Lung (tissue), 12 donors: ENCODE results near the gene RBPJ. TPM values are rescaled to one million over a fixed set of nuclear protein-coding genes. Genes with fewer than 3 reads are reported as not detected.

ENCODE experiments used
- ATAC-seq: fragments of 200-7000 bp; cut with Tn5 transposase; one replicate; pipeline ENCODE4 v1.9.1; 2020; ENCODE audit warnings: moderate number of reproducible peaks; ENCODE audit not compliant: insufficient read depth, low FRiP score
- DNase-seq, 3 donors: peaks; one replicate each; pipeline ENCODE4 v3.0.0-alpha.2; 2013 to 2017
- H3K27ac ChIP-seq, 2 donors: one replicate each; pipeline ENCODE4 v1.5.1; 2013; ENCODE audit warnings: mild to moderate bottlenecking in 2 of 2, moderate library complexity in 2 of 2, control low read depth in 1 of 2, inconsistent platforms in 1 of 2, low read depth in 1 of 2, low read length in 1 of 2
- H3K27me3 ChIP-seq, 3 donors: one replicate each; pipeline ENCODE4 v1.5.1; 2013; ENCODE audit warnings: low read length in 2 of 3; ENCODE audit not compliant: control insufficient read depth in 3 of 3, insufficient read depth in 3 of 3
- H3K36me3 ChIP-seq, 4 donors: one replicate each; pipeline ENCODE4 v1.5.1; 2013; ENCODE audit warnings: low read length in 4 of 4, mild to moderate bottlenecking in 1 of 4, moderate library complexity in 1 of 4; ENCODE audit not compliant: control insufficient read depth in 4 of 4, insufficient read depth in 4 of 4
- H3K4me1 ChIP-seq, 5 donors: one replicate each; pipeline ENCODE4 v1.5.1; 2013; ENCODE audit warnings: low read length in 5 of 5, mild to moderate bottlenecking in 2 of 5, moderate library complexity in 1 of 5; ENCODE audit not compliant: control insufficient read depth in 5 of 5, insufficient read depth in 5 of 5
- H3K4me3 ChIP-seq: one replicate; pipeline ENCODE4 v1.5.1; 2013; ENCODE audit warnings: mild to moderate bottlenecking, control low read depth, moderate library complexity
- H3K9ac ChIP-seq, 2 donors: one replicate each; pipeline ENCODE4 v1.5.1; 2013; ENCODE audit warnings: low read length in 2 of 2, control low read depth in 1 of 2; ENCODE audit not compliant: insufficient read depth in 1 of 2
- H3K9me3 ChIP-seq, 4 donors: one replicate each; pipeline ENCODE4 v1.5.1; 2013; ENCODE audit warnings: low read length in 3 of 4, mild to moderate bottlenecking in 1 of 4, moderate library complexity in 1 of 4; ENCODE audit not compliant: control insufficient read depth in 4 of 4, insufficient read depth in 3 of 4
- WGBS, 2 donors: extraction: QIAGEN DNeasy Blood & Tissue Kit; methylation state at CpG; one replicate each; pipeline ENCODE4 v1.1.7; 2013; 5-methylcytosine and 5-hydroxymethylcytosine counted together
- polyA plus RNA-seq, 2 donors: library from polyadenylated mRNA; stranded (reverse); fragments of 200-250 nt; gene quantifications; one replicate each; pipeline ENCODE4 v1.2.1, GENCODE V29; 2013
- total RNA-seq, 2 donors: library from RNA; depleted of rRNA in 1 of 2; stranded (reverse); fragments of >200 nt in 1 of 2; gene quantifications; one replicate each; pipeline ENCODE4 v1.2.1, GENCODE V29; 2014 to 2021
- TF ChIP-seq, protein P1 (sequence below): IDR thresholded peaks from 2 replicates; pipeline ENCODE4 v1.5.1; 2012; ENCODE audit warnings: mild to moderate bottlenecking; ENCODE audit errors: control extremely low read depth, extremely low read depth
- donor health status: control.
- donor health status: control.
- donor health status: Bipolar disorder and iron deficiency.
- donor health status: healthy.
- donor health status: DM: yes; HTN: yes; CAD: no.

The RBPJ gene
- total and polyA plus RNA-seq, 4 donors = 39.1 to 130 (median 58.9) TPM

DNA sequence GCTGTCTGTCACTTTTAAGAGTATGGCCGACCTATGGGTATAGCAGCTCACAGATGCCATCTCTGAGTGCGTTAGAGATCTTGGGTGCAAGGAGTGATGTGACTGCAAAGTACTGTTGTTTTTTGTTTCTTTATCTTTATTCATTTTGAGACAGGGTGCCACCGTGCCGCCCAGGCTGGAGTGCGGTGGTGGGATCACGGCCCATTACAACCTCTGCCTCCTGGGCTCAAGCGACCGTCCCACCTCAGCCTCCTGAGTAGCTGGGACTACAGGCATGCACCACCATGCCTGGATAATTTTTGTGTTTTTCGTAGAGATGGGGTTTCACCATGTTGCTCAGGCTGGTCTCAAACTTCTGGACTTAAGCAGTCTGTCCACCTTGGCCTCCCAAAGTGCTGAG lies 98.0 kb downstream of the RBPJ start:
- Histone ChIP-seq H3K9ac (no peak overlapping the region), H3K27me3 (no peaks in the 10 kb centered on the region), H3K4me1 (peaks cover 0 to 28% (median 6%) of the 10 kb centered on the region in 5 donors), H3K27ac (no peak overlapping the region), H3K36me3 (peaks cover 0 to 9% (median 6%) of the 10 kb centered on the region in 4 donors), H3K4me3 (no peak overlapping the region), H3K9me3 (no peaks in the 10 kb centered on the region)
- DNase-seq (no peak), ATAC-seq (no peak)
- 89 to 98% methylated on average over 9 of the region's 9 CpGs for WGBS, 2 donors
- TF ChIP-seq, protein P1, sequence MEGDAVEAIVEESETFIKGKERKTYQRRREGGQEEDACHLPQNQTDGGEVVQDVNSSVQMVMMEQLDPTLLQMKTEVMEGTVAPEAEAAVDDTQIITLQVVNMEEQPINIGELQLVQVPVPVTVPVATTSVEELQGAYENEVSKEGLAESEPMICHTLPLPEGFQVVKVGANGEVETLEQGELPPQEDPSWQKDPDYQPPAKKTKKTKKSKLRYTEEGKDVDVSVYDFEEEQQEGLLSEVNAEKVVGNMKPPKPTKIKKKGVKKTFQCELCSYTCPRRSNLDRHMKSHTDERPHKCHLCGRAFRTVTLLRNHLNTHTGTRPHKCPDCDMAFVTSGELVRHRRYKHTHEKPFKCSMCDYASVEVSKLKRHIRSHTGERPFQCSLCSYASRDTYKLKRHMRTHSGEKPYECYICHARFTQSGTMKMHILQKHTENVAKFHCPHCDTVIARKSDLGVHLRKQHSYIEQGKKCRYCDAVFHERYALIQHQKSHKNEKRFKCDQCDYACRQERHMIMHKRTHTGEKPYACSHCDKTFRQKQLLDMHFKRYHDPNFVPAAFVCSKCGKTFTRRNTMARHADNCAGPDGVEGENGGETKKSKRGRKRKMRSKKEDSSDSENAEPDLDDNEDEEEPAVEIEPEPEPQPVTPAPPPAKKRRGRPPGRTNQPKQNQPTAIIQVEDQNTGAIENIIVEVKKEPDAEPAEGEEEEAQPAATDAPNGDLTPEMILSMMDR = no peak

DNA sequence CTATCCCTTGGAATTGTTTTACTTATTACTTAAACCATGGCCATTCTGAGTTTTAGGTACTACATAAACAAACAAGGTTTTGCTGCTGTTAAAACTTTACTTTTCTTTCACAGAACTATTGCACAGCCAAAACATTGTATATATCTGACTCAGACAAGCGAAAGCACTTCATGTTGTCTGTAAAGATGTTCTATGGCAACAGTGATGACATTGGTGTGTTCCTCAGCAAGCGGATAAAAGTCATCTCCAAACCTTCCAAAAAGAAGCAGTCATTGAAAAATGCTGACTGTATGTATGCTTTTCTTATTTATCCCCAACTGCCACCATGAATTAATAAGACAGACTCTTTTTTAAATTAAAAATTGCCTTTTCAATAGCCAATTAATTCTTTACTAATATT lies 99.6 kb downstream of the RBPJ start:
- Histone ChIP-seq H3K27me3 (no peaks in the 10 kb centered on the region), H3K4me3 (no peak overlapping the region), H3K36me3 (peaks cover 5 to 13% (median 9%) of the 10 kb centered on the region in 4 donors), H3K9ac (no peak overlapping the region), H3K9me3 (no peaks in the 10 kb centered on the region), H3K27ac (no peak overlapping the region), H3K4me1 (peaks cover 0 to 30% (median 6%) of the 10 kb centered on the region in 5 donors)
- 95 to 97% methylated on average over 2 of the region's 2 CpGs for whole genome bisulfite sequencing, 2 donors
- TF ChIP-seq, protein P1 = no peak
- ATAC-seq (no peak), DNase-seq (peak in 2 of 3 donors; percentile 34 to 39)

DNA sequence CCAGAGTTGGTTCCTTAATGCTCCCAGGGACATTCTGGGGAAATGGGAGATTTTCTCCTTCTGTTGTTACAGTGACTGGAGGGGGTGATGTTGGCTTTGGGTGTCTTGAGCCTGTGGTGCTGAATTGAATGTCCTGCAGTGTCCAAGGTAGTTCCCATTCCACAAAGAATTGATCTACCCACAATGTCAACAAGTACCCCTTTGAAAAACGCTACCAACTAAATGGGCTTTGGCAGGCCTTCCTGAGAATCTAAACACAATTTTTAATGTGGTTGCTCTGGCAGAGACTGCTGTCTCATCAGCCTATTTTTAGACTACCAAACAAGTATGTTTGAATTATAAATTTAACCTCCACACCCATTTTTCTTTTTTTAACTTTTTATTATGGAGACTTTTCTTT lies 100.1 kb downstream of the RBPJ start:
- no peak overlapping the region for H3K4me3 ChIP-seq
- no peaks in the 10 kb centered on the region for H3K9me3 ChIP-seq
- H3K4me1 ChIP-seq = peaks cover 0 to 27% (median 6%) of the 10 kb centered on the region in 5 donors
- peak overlapping the region in 1 of 2 donors; percentile 29 for H3K27ac ChIP-seq
- TF ChIP-seq, protein P1 = no peak
- no peaks in the 10 kb centered on the region for H3K27me3 ChIP-seq
- ATAC-seq = no peak
- H3K9ac ChIP-seq = no peak overlapping the region
- H3K36me3 ChIP-seq = peaks cover 6 to 13% (median 8%) of the 10 kb centered on the region in 4 donors
- DNase-seq = peak in 2 of 3 donors; percentile 45 to 60
- WGBS, 2 donors = 23 to 42% methylated on average over 1 of the region's 1 CpG

DNA sequence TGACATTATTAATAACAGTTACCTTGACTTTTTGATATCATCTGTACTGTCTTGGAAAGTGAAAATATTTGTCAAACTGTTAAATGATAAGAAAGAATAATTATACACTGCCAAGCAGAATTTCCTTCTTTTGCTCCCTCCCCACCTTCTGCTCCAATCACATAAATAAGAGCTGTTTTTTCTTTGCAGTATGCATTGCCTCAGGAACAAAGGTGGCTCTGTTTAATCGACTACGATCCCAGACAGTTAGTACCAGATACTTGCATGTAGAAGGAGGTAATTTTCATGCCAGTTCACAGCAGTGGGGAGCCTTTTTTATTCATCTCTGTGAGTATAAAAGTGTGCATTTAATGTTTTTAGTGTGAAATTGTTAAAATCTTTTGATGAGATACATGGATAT lies 103.3 kb downstream of the RBPJ start:
- ATAC-seq = no peak
- no peaks in the 10 kb centered on the region for H3K9me3 ChIP-seq
- TF ChIP-seq, protein P1 = no peak
- H3K4me1 ChIP-seq = peaks cover 0 to 55% (median 16%) of the 10 kb centered on the region in 5 donors
- peaks cover 4 to 14% (median 9%) of the 10 kb centered on the region in 4 donors for H3K36me3 ChIP-seq
- H3K27ac ChIP-seq = no peak overlapping the region
- 66 to 82% methylated on average over 2 of the region's 2 CpGs for WGBS, 2 donors
- no peak overlapping the region for H3K4me3 ChIP-seq
- DNase-seq = no peak
- no peak overlapping the region for H3K9ac ChIP-seq
- no peaks in the 10 kb centered on the region for H3K27me3 ChIP-seq
